GM12801 (cell line): ENCODE measurements around the gene KRTAP1-5.
"Not testable (repeated sequence)": the region's sequence is repeated elsewhere in the genome, so short reads cannot be mapped to it uniquely, and the experiment has no call there.

Source experiments
- CTCF ChIP-seq: IDR thresholded peaks from one replicate; pipeline ENCODE4 v1.5.1; 2011; ENCODE audit warnings: control low read depth; ENCODE audit not compliant: insufficient read length; ENCODE audit errors: extremely low read depth

KRTAP1-5 gene

DNA sequence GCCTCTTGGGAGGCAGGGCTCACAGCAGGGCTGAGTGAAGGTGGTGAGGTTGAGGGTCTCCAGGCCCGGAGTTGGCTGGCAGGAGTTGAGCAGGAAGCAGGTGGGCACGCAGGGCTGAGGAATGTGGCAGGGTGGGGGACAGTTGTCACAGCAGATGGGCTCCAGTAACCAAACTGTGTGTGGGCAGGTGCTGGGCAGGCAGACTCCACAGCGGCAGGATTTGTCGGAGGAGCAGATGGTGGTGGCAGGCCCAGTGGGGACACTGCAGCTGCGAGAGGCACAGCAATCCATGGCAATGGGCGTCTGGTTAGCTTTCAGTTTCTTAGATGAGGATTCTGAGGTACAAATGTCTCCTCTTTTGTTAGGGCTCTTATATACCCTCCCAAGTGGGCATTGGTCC lies 27.4 kb downstream of the KRTAP1-5 start, which contains the start of gene KRTAP3-2:
Gene KRTAP3-2 (minus strand): TSS at position 344 of the 400 bp plus-strand sequence. CDS start 53 bp downstream, at position 291.
- not testable (repeated sequence) for TF ChIP-seq CTCF

GRCh38 chr17:40997361-40997760 lies 29.6 kb downstream of the KRTAP1-5 start:
- TF ChIP-seq CTCF: no peak

DNA sequence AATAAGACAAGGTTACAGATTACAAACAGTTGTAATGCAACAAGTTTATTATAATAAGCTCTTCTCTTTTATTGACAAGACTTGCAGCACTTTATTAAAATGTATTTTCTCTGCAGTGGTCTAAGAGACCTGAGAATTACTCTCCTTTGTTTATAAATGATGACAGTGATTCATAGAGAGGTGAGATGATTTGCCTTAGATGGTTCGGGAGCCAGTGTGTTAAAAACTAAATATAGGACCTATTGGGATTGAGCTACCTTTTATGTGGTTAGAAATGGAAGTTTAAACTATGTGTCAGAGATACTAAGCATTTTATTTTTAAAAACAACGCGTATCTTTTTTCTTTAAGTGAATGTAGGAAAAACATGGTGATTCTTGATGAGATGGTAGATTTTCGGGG lies 30.2 kb downstream of the KRTAP1-5 start:
- no peak for TF ChIP-seq CTCF

GRCh38 chr17:40995116-40995515 lies 31.9 kb downstream of the KRTAP1-5 start:
- no peak for TF ChIP-seq CTCF

DNA sequence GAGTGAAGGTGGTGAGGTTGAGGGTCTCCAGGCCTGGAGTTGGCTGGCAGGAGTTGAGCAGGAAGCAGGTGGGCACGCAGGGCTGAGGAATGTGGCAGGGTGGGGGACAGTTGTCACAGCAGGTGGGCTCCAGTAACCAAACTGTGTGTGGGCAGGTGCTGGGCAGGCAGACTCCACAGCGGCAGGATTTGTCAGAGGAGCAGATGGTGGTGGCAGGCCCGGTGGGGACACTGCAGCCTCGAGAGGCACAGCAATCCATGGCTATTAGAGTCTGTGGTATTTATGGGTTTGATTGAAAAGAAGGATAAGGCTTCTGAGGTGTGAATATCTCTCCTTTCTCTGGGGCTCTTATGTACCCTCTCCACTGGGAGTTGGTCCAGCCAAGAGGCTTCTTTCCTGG lies 33.2 kb downstream of the KRTAP1-5 start, which contains the start of gene KRTAP3-3:
Gene KRTAP3-3 (minus strand): TSS at position 326 of the 400 bp plus-strand sequence. CDS start 67 bp downstream, at position 259.
- TF ChIP-seq CTCF: no peak

GRCh38 chr17:40993084-40993483 lies 33.9 kb downstream of the KRTAP1-5 start:
- TF ChIP-seq CTCF: no peak

- TF ChIP-seq CTCF: no peak
Measured at GRCh38 chr17:40992666-40993065, 34.3 kb downstream of the KRTAP1-5 start.
